ENCODE data around the gene ADARB2.

The ADARB2 gene

GRCh38 chr10:1156616-1156886 is 580.8 kb downstream of the ADARB2 start:
- DNase-seq = no peak

GRCh38 chr10:1155791-1156615 is 581.3 kb downstream of the ADARB2 start:
- DNase-seq = no peak

- DNase-seq = no peak
These were observed 582.6 kb downstream of the ADARB2 start for GRCh38 chr10:1154531-1155295.

GRCh38 chr10:1153805-1154351 is 583.4 kb downstream of the ADARB2 start:
- no peak for DNase-seq

GRCh38 chr10:1153251-1153763 is 584.0 kb downstream of the ADARB2 start:
- DNase-seq = no peak

- DNase-seq = no peak
These were observed 584.7 kb downstream of the ADARB2 start for GRCh38 chr10:1152386-1153250.

GRCh38 chr10:1151076-1152033 is 586.0 kb downstream of the ADARB2 start:
- DNase-seq = no peak

GRCh38 chr10:1150638-1150955 is 586.7 kb downstream of the ADARB2 start:
- DNase-seq = no peak

GRCh38 chr10:1149793-1150637 is 587.3 kb downstream of the ADARB2 start:
- no peak for DNase-seq

GRCh38 chr10:1148855-1149605 is 588.3 kb downstream of the ADARB2 start:
- no peak for DNase-seq

GRCh38 chr10:1147810-1148209 is 589.5 kb downstream of the ADARB2 start:
- DNase-seq = no peak

- no peak for DNase-seq
These were observed 594.7 kb downstream of the ADARB2 start for GRCh38 chr10:1142596-1142995.

- no peak for DNase-seq
These were observed 595.6 kb downstream of the ADARB2 start for GRCh38 chr10:1141701-1142100.

- no peak for DNase-seq
These were observed 596.1 kb downstream of the ADARB2 start for GRCh38 chr10:1141261-1141660.

- DNase-seq = no peak
These were observed 598.8 kb downstream of the ADARB2 start for GRCh38 chr10:1138529-1138928.

GRCh38 chr10:1137499-1138163 is 599.7 kb downstream of the ADARB2 start:
- no peak for DNase-seq

- DNase-seq = no peak
These were observed 601.1 kb downstream of the ADARB2 start for GRCh38 chr10:1136268-1136667.

- DNase-seq = no peak
These were observed 603.2 kb downstream of the ADARB2 start for GRCh38 chr10:1134156-1134555.

GRCh38 chr10:1133495-1134045 is 603.8 kb downstream of the ADARB2 start:
- DNase-seq = no peak

Data from DMS 273 treated with DMSO at 0.1 percent for 48 hours (cell line).